ENCODE data around the gene MFAP3.

MFAP3 gene

DNA sequence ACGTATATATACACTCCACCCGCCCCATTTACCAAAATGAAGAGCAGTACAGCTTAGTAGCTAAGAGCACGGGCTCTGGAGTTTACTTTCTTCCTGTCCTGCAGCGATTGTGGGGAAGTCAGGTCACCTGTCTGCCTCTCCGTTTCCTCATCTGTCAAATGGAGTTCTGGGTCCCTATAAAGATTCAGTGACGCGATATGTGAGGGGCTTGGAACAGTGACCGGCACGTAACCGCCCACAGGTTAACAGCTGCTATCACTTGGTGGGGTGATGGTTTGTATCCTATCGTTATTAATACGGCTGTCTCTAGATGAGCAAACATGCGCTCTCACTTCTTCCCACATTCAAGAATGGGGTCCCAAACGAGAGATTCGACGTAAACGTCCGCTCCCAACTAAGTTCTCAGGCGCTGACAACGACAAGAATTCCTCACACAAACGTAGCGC, 483 bp upstream of the MFAP3 start:
- Mint-ChIP-seq H3K4me1 (peaks cover 41% of the 10 kb centered on the region), H3K36me3 (peaks cover 16% of the 10 kb centered on the region)

GRCh38 chr5:154039458-154039829, 677 bp downstream of the MFAP3 start:
- H3K27ac Mint-ChIP-seq = peak overlapping the region; percentile 95
- H3K36me3 Mint-ChIP-seq = peaks cover 11% of the 10 kb centered on the region
- peaks cover 50% of the 10 kb centered on the region for H3K4me1 Mint-ChIP-seq
- peak overlapping the region; percentile 94 for H3K4me3 Mint-ChIP-seq
- no peak for ATAC-seq
- DNase-seq (ENCODE audit: low spot score in 2 of 2) = no peak
- no peaks in the 10 kb centered on the region for H3K9me3 Mint-ChIP-seq

More for the DNA sequence above, 483 bp upstream of the MFAP3 start:
- peak overlapping the region; percentile 95 for H3K27ac Mint-ChIP-seq
- DNase-seq (ENCODE audit: low spot score in 2 of 2) (no peak), ATAC-seq (peak; percentile 78)
- H3K4me3 Mint-ChIP-seq = peak overlapping the region; percentile 94
- no peaks in the 10 kb centered on the region for H3K9me3 Mint-ChIP-seq

- no peak overlapping the region for H3K27ac Mint-ChIP-seq
- H3K9me3 Mint-ChIP-seq = no peaks in the 10 kb centered on the region
- no peak overlapping the region for H3K4me3 Mint-ChIP-seq
- DNase-seq (ENCODE audit: low spot score in 2 of 2) = no peak
- H3K4me1 Mint-ChIP-seq = peaks cover 66% of the 10 kb centered on the region
- ATAC-seq = no peak
- H3K36me3 Mint-ChIP-seq = peaks cover 11% of the 10 kb centered on the region
These were observed 4.0 kb downstream of the MFAP3 start for GRCh38 chr5:154042766-154043165.

DNA sequence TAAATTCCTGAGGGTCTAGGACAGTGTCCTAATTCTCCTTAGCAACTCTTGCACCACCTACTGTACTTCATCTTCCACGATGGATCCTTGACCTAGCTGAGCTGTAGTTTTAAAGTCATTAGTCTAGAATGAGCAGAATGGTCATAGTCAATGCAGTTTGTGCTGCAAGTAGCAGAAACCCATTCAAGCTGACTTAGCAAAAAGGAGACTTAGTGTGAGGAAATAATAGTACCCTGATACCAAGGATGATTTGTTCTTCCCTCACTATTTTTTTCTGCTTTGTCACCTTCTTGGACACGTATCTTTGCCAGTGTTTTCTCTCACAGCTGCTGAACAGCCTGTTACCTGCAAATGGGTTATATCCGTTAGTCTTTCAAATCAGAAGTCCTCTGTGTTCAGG, 5.3 kb downstream of the MFAP3 start:
- no peak for DNase-seq (ENCODE audit: low spot score in 2 of 2)
- no peak for ATAC-seq
- Mint-ChIP-seq H3K4me1 (peaks cover 65% of the 10 kb centered on the region), H3K4me3 (no peak overlapping the region), H3K27ac (peak overlapping the region; percentile 81), H3K9me3 (no peaks in the 10 kb centered on the region), H3K36me3 (peaks cover 3% of the 10 kb centered on the region)

DNA sequence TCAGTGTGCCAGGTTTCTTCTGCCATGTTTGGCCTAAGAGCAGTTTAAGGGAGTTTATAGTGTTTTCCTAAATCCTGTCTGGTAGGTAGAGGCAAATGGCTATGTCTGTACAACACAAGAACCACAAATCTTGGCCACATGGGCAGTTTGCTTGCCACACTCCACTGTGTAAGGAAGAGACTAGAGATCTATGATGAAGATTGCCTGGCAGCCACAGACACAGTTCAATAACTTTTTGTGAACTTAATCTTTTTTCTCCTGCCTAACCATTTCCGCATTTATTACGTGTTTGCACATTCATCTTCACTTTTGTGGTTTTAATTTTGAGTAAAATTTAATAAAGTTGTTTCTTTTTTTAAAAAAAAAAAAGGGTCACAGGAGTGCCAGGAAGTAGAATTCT, 5.8 kb downstream of the MFAP3 start:
- ATAC-seq (no peak), DNase-seq (ENCODE audit: low spot score in 2 of 2) (no peak)
- Mint-ChIP-seq H3K36me3 (peaks cover 3% of the 10 kb centered on the region), H3K27ac (peak overlapping the region; percentile 81), H3K4me1 (peaks cover 64% of the 10 kb centered on the region), H3K9me3 (no peaks in the 10 kb centered on the region), H3K4me3 (no peak overlapping the region)

DNA sequence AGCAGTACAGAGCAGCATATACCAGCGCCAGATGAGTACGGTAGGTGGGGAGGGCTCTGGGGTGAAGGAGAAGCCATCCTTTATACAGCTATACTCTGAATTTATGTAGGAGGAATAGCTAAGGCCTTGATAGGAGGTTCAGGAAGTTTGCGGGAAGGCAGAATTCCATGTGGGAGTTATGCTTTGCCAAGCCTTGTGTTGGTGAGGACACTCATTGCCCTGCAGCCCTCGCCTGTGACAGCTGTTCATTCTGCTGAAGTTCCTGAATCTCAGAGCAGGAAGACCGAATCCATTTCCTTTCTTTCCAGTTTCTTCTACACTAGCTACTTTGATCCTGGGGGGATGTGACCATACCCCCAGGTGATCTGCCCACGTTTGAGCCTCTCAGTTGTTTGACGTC, 7.7 kb downstream of the MFAP3 start:
- Mint-ChIP-seq H3K27ac (peak overlapping the region; percentile 72), H3K4me3 (no peak overlapping the region), H3K9me3 (no peaks in the 10 kb centered on the region), H3K36me3 (peaks cover 22% of the 10 kb centered on the region), H3K4me1 (peaks cover 56% of the 10 kb centered on the region)
- ATAC-seq (no peak), DNase-seq (ENCODE audit: low spot score in 2 of 2) (no peak)

- Mint-ChIP-seq H3K9me3 (no peaks in the 10 kb centered on the region), H3K36me3 (peaks cover 29% of the 10 kb centered on the region), H3K27ac (peak overlapping the region; percentile 72), H3K4me1 (peaks cover 49% of the 10 kb centered on the region), H3K4me3 (peak overlapping the region; percentile 24)
- DNase-seq (ENCODE audit: low spot score in 2 of 2) (no peak), ATAC-seq (peak; percentile 68)
These were observed 8.6 kb downstream of the MFAP3 start for GRCh38 chr5:154047324-154047723.

GRCh38 chr5:154049636-154050035, 10.9 kb downstream of the MFAP3 start:
- Mint-ChIP-seq H3K27ac (no peak overlapping the region), H3K4me3 (no peak overlapping the region), H3K4me1 (peaks cover 38% of the 10 kb centered on the region), H3K9me3 (no peaks in the 10 kb centered on the region), H3K36me3 (peaks cover 52% of the 10 kb centered on the region)
- no peak for DNase-seq (ENCODE audit: low spot score in 2 of 2)
- ATAC-seq = no peak

GRCh38 chr5:154053468-154053867, 14.7 kb downstream of the MFAP3 start:
- Mint-ChIP-seq H3K9me3 (no peaks in the 10 kb centered on the region), H3K27ac (no peak overlapping the region)
- no peak for DNase-seq (ENCODE audit: low spot score in 2 of 2)

DNA sequence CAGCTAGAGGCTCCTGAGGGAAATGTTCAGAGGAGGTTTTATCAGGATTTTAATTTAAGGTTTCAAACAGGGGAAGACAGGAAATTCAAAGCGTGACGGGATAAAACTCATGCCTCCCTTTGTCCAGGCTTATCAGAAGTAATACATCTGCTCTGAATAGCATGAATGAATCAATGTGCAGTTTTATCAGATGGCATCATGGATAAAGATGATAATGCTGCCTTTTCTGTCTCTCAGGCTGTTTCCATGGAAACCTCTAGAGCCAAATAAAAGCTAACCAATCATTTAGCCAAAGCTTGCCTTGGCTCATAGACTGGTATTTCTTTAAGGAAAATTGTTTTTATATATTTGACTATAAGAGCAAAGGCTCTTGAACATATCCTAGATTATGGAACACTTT, 16.4 kb downstream of the MFAP3 start:
- no peak for DNase-seq (ENCODE audit: low spot score in 2 of 2)

More at GRCh38 chr5:154053468-154053867, 14.7 kb downstream of the MFAP3 start:
- H3K36me3 Mint-ChIP-seq = peaks cover 69% of the 10 kb centered on the region
- peaks cover 22% of the 10 kb centered on the region for H3K4me1 Mint-ChIP-seq
- H3K4me3 Mint-ChIP-seq = no peak overlapping the region
- peak; percentile 51 for ATAC-seq

GRCh38 chr5:154058055-154059038, 19.6 kb downstream of the MFAP3 start:
- Mint-ChIP-seq H3K4me3 (peak overlapping the region; percentile 20), H3K9me3 (no peaks in the 10 kb centered on the region), H3K36me3 (peaks cover 30% of the 10 kb centered on the region), H3K27ac (peak overlapping the region; percentile 69), H3K4me1 (peaks cover 25% of the 10 kb centered on the region)
- ATAC-seq (peak; percentile 46), DNase-seq (ENCODE audit: low spot score in 2 of 2) (no peak)

More for the DNA sequence above, 16.4 kb downstream of the MFAP3 start:
- Mint-ChIP-seq H3K4me3 (no peak overlapping the region), H3K4me1 (peaks cover 25% of the 10 kb centered on the region), H3K36me3 (peaks cover 60% of the 10 kb centered on the region), H3K27ac (no peak overlapping the region), H3K9me3 (no peaks in the 10 kb centered on the region)
- ATAC-seq = no peak

GRCh38 chr5:154059039-154059430, 20.3 kb downstream of the MFAP3 start:
- DNase-seq (ENCODE audit: low spot score in 2 of 2) = no peak
- H3K36me3 Mint-ChIP-seq = peaks cover 24% of the 10 kb centered on the region
- H3K27ac Mint-ChIP-seq = peak overlapping the region; percentile 69
- peaks cover 25% of the 10 kb centered on the region for H3K4me1 Mint-ChIP-seq
- H3K9me3 Mint-ChIP-seq = no peaks in the 10 kb centered on the region
- peak overlapping the region; percentile 20 for H3K4me3 Mint-ChIP-seq
- peak; percentile 46 for ATAC-seq

GRCh38 chr5:154059583-154059982, 20.8 kb downstream of the MFAP3 start:
- peak; percentile 75 for ATAC-seq
- no peak for DNase-seq (ENCODE audit: low spot score in 2 of 2)
- H3K36me3 Mint-ChIP-seq = peaks cover 18% of the 10 kb centered on the region
- peaks cover 25% of the 10 kb centered on the region for H3K4me1 Mint-ChIP-seq
- H3K4me3 Mint-ChIP-seq = peak overlapping the region; percentile 6
- peak overlapping the region; percentile 69 for H3K27ac Mint-ChIP-seq
- H3K9me3 Mint-ChIP-seq = no peaks in the 10 kb centered on the region

DNA sequence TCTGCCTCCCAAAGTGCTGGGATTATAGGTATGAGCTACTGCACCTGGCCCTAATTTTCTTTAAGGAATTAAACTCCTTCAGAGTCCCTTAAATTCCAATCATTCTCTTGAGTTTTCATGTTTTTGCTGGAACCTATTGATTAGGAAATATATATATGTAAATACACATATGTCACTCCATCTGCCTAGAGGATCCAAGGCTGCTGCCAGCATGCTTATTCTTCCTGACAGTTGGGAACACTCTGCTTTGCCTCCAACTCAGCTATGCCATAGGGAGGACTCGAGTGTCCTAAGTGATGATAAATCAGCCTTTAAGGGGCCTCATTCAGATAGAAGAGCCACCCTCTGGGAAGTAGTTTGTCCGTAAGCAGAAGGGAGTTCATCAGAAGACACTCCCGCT, 21.8 kb downstream of the MFAP3 start:
- no peak overlapping the region for H3K4me3 Mint-ChIP-seq
- H3K4me1 Mint-ChIP-seq = peaks cover 25% of the 10 kb centered on the region
- ATAC-seq (no peak), DNase-seq (ENCODE audit: low spot score in 2 of 2) (no peak)
- H3K36me3 Mint-ChIP-seq = peaks cover 9% of the 10 kb centered on the region
- no peaks in the 10 kb centered on the region for H3K9me3 Mint-ChIP-seq
- H3K27ac Mint-ChIP-seq = no peak overlapping the region

DNA sequence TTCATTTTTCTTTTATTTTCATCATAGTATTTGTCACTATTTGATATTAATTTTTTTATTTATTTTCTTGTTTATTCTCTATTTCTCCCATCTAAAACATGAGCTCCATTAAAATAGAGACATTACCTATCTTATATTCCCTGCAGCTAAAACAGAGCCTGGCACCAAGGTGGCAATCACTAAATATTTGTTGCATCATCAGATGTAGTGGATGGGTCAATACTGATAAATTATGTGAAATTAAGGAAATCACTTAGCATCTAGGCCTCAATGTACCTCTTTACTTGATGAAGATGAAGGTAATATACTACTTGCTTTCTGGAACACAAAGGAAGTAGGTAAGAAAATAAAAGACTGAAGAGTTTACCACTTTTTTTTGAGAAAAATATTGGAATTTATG, 24.6 kb downstream of the MFAP3 start:
- H3K4me3 Mint-ChIP-seq = no peak overlapping the region

GRCh38 chr5:154065971-154066370, 27.2 kb downstream of the MFAP3 start:
- Mint-ChIP-seq H3K36me3 (no peaks in the 10 kb centered on the region), H3K9me3 (no peaks in the 10 kb centered on the region), H3K4me3 (no peak overlapping the region), H3K27ac (no peak overlapping the region), H3K4me1 (no peaks in the 10 kb centered on the region)
- DNase-seq (ENCODE audit: low spot score in 2 of 2) (no peak), ATAC-seq (no peak)

More for the DNA sequence above, 24.6 kb downstream of the MFAP3 start:
- Mint-ChIP-seq H3K4me1 (peaks cover 18% of the 10 kb centered on the region), H3K36me3 (no peaks in the 10 kb centered on the region), H3K9me3 (no peaks in the 10 kb centered on the region), H3K27ac (no peak overlapping the region)
- DNase-seq (ENCODE audit: low spot score in 2 of 2) (no peak), ATAC-seq (no peak)
